ENCODE measurements around the gene IREB2.

IREB2 gene

GRCh38 chr15:78396976-78397375 is 41.0 kb upstream of the IREB2 start:
- DNase-seq (ENCODE audit: low spot score) = no peak
- Histone ChIP-seq H3K79me1 (ENCODE audit: low read depth, low read length) (no peaks in the 10 kb centered on the region), H2BK5ac (ENCODE audit: low read length) (no peak overlapping the region), H3K4ac (ENCODE audit: low read length) (no peak overlapping the region), H4K91ac (ENCODE audit: low read depth, low read length, poor library complexity) (no peak overlapping the region), H3K27me3 (ENCODE audit: control insufficient read depth in 3 of 3, insufficient read depth in 3 of 3, low read depth in 1 of 3, low read length in 3 of 3) (no peaks in the 10 kb centered on the region), H3K18ac (ENCODE audit: low read length) (no peak overlapping the region), H3K4me3 (ENCODE audit: low read length in 2 of 2) (no peak overlapping the region), H2AK5ac (ENCODE audit: low read depth, low read length) (no peak overlapping the region), H3K36me3 (replicated peaks in 1 of 2; ENCODE audit: control insufficient read depth in 2 of 2, insufficient read depth in 2 of 2, low read length in 2 of 2) (no peaks in the 10 kb centered on the region), H2BK15ac (ENCODE audit: low read length) (no peak overlapping the region), H3K23ac (ENCODE audit: low read depth, low read length, poor library complexity) (no peak overlapping the region), H4K8ac (ENCODE audit: low read depth, low read length) (no peak overlapping the region), H2BK12ac (ENCODE audit: low read length) (no peak overlapping the region), H3K14ac (ENCODE audit: low read length) (no peak overlapping the region), H3K9ac (ENCODE audit: low read depth, low read length, poor library complexity) (no peak overlapping the region), H3K4me1 (ENCODE audit: control insufficient read depth in 2 of 2, insufficient read depth in 1 of 2, low read depth in 1 of 2, low read length in 2 of 2) (peaks cover 0 to 9% of the 10 kb centered on the region in 2 donors), H2BK120ac (ENCODE audit: low read depth, low read length) (no peak overlapping the region), H2AFZ (ENCODE audit: low read length) (no peak overlapping the region), H3K27ac (replicated peaks; ENCODE audit: low read length) (no peak overlapping the region), H3K4me2 (ENCODE audit: insufficient read depth, low read length, poor library complexity, severe bottlenecking) (no peak overlapping the region), H3K9me3 (replicated peaks in 1 of 2; ENCODE audit: control insufficient read depth in 2 of 2, insufficient read depth in 1 of 2, low read depth in 1 of 2, low read length in 2 of 2) (no peaks in the 10 kb centered on the region)
- WGBS, 2 donors (ENCODE audit: extremely low coverage in 2 of 2, insufficient read length in 2 of 2, insufficient replicate concordance in 1 of 2) = no CpG with 5 or more reads among the region's 9 CpGs

- Histone ChIP-seq H3K27ac (replicated peaks; ENCODE audit: low read length) (no peak overlapping the region), H4K8ac (ENCODE audit: low read depth, low read length) (no peak overlapping the region), H2AK5ac (ENCODE audit: low read depth, low read length) (no peak overlapping the region), H3K18ac (ENCODE audit: low read length) (peak overlapping the region; percentile 46), H3K9me3 (replicated peaks in 1 of 2; ENCODE audit: control insufficient read depth in 2 of 2, insufficient read depth in 1 of 2, low read depth in 1 of 2, low read length in 2 of 2) (no peaks in the 10 kb centered on the region), H2BK5ac (ENCODE audit: low read length) (no peak overlapping the region), H2BK15ac (ENCODE audit: low read length) (no peak overlapping the region), H3K27me3 (ENCODE audit: control insufficient read depth in 3 of 3, insufficient read depth in 3 of 3, low read depth in 1 of 3, low read length in 3 of 3) (no peaks in the 10 kb centered on the region), H2AFZ (ENCODE audit: low read length) (no peak overlapping the region), H3K79me1 (ENCODE audit: low read depth, low read length) (no peaks in the 10 kb centered on the region), H3K14ac (ENCODE audit: low read length) (no peak overlapping the region), H3K4me3 (ENCODE audit: low read length in 2 of 2) (no peak overlapping the region), H3K4me1 (ENCODE audit: control insufficient read depth in 2 of 2, insufficient read depth in 1 of 2, low read depth in 1 of 2, low read length in 2 of 2) (peaks cover 0 to 8% of the 10 kb centered on the region in 2 donors), H3K4ac (ENCODE audit: low read length) (no peak overlapping the region), H4K91ac (ENCODE audit: low read depth, low read length, poor library complexity) (no peak overlapping the region), H3K4me2 (ENCODE audit: insufficient read depth, low read length, poor library complexity, severe bottlenecking) (no peak overlapping the region), H2BK120ac (ENCODE audit: low read depth, low read length) (no peak overlapping the region), H3K36me3 (replicated peaks in 1 of 2; ENCODE audit: control insufficient read depth in 2 of 2, insufficient read depth in 2 of 2, low read length in 2 of 2) (no peaks in the 10 kb centered on the region), H2BK12ac (ENCODE audit: low read length) (no peak overlapping the region), H3K23ac (ENCODE audit: low read depth, low read length, poor library complexity) (no peak overlapping the region), H3K9ac (ENCODE audit: low read depth, low read length, poor library complexity) (no peak overlapping the region)
- DNase-seq (ENCODE audit: low spot score) = no peak
- no CpG with 5 or more reads among the region's 2 CpGs for WGBS, 2 donors (ENCODE audit: extremely low coverage in 2 of 2, insufficient read length in 2 of 2, insufficient replicate concordance in 1 of 2)
Measured at GRCh38 chr15:78397382-78397781, 40.6 kb upstream of the IREB2 start.

- Histone ChIP-seq H4K91ac (ENCODE audit: low read depth, low read length, poor library complexity) (no peak overlapping the region), H2BK15ac (ENCODE audit: low read length) (no peak overlapping the region), H2AK5ac (ENCODE audit: low read depth, low read length) (peak overlapping the region; percentile 65), H3K14ac (ENCODE audit: low read length) (no peak overlapping the region), H3K4me2 (ENCODE audit: insufficient read depth, low read length, poor library complexity, severe bottlenecking) (no peak overlapping the region), H3K27me3 (ENCODE audit: control insufficient read depth in 3 of 3, insufficient read depth in 3 of 3, low read depth in 1 of 3, low read length in 3 of 3) (no peaks in the 10 kb centered on the region), H2BK120ac (ENCODE audit: low read depth, low read length) (no peak overlapping the region), H3K4me1 (ENCODE audit: control insufficient read depth in 2 of 2, insufficient read depth in 1 of 2, low read depth in 1 of 2, low read length in 2 of 2) (peaks cover 0 to 7% of the 10 kb centered on the region in 2 donors), H4K8ac (ENCODE audit: low read depth, low read length) (no peak overlapping the region), H3K23ac (ENCODE audit: low read depth, low read length, poor library complexity) (no peak overlapping the region), H2AFZ (ENCODE audit: low read length) (no peak overlapping the region), H2BK5ac (ENCODE audit: low read length) (no peak overlapping the region), H3K27ac (replicated peaks; ENCODE audit: low read length) (no peak overlapping the region), H3K9ac (ENCODE audit: low read depth, low read length, poor library complexity) (peak overlapping the region; percentile 24), H3K4me3 (ENCODE audit: low read length in 2 of 2) (no peak overlapping the region), H3K9me3 (replicated peaks in 1 of 2; ENCODE audit: control insufficient read depth in 2 of 2, insufficient read depth in 1 of 2, low read depth in 1 of 2, low read length in 2 of 2) (no peaks in the 10 kb centered on the region), H3K79me1 (ENCODE audit: low read depth, low read length) (no peaks in the 10 kb centered on the region), H3K4ac (ENCODE audit: low read length) (no peak overlapping the region), H2BK12ac (ENCODE audit: low read length) (no peak overlapping the region), H3K36me3 (replicated peaks in 1 of 2; ENCODE audit: control insufficient read depth in 2 of 2, insufficient read depth in 2 of 2, low read length in 2 of 2) (no peaks in the 10 kb centered on the region), H3K18ac (ENCODE audit: low read length) (no peak overlapping the region)
- DNase-seq (ENCODE audit: low spot score) = no peak
- WGBS, 2 donors (ENCODE audit: extremely low coverage in 2 of 2, insufficient read length in 2 of 2, insufficient replicate concordance in 1 of 2) = no CpG with 5 or more reads among the region's 11 CpGs
Measured at GRCh38 chr15:78398076-78398825, 39.8 kb upstream of the IREB2 start.

GRCh38 chr15:78399091-78399490 is 38.9 kb upstream of the IREB2 start:
- Histone ChIP-seq H3K23ac (ENCODE audit: low read depth, low read length, poor library complexity) (no peak overlapping the region), H3K4me1 (ENCODE audit: control insufficient read depth in 2 of 2, insufficient read depth in 1 of 2, low read depth in 1 of 2, low read length in 2 of 2) (peaks cover 0 to 7% of the 10 kb centered on the region in 2 donors), H4K91ac (ENCODE audit: low read depth, low read length, poor library complexity) (no peak overlapping the region), H2BK15ac (ENCODE audit: low read length) (no peak overlapping the region), H4K8ac (ENCODE audit: low read depth, low read length) (no peak overlapping the region), H3K18ac (ENCODE audit: low read length) (no peak overlapping the region), H2BK5ac (ENCODE audit: low read length) (no peak overlapping the region), H3K27ac (replicated peaks; ENCODE audit: low read length) (no peak overlapping the region), H2AK5ac (ENCODE audit: low read depth, low read length) (no peak overlapping the region), H3K79me1 (ENCODE audit: low read depth, low read length) (no peaks in the 10 kb centered on the region), H2BK12ac (ENCODE audit: low read length) (no peak overlapping the region), H3K9me3 (replicated peaks in 1 of 2; ENCODE audit: control insufficient read depth in 2 of 2, insufficient read depth in 1 of 2, low read depth in 1 of 2, low read length in 2 of 2) (no peaks in the 10 kb centered on the region), H3K27me3 (ENCODE audit: control insufficient read depth in 3 of 3, insufficient read depth in 3 of 3, low read depth in 1 of 3, low read length in 3 of 3) (no peaks in the 10 kb centered on the region), H3K9ac (ENCODE audit: low read depth, low read length, poor library complexity) (no peak overlapping the region), H3K4me2 (ENCODE audit: insufficient read depth, low read length, poor library complexity, severe bottlenecking) (no peak overlapping the region), H3K4me3 (ENCODE audit: low read length in 2 of 2) (no peak overlapping the region), H3K4ac (ENCODE audit: low read length) (no peak overlapping the region), H2BK120ac (ENCODE audit: low read depth, low read length) (no peak overlapping the region), H3K14ac (ENCODE audit: low read length) (no peak overlapping the region), H2AFZ (ENCODE audit: low read length) (peak overlapping the region; percentile 27), H3K36me3 (replicated peaks in 1 of 2; ENCODE audit: control insufficient read depth in 2 of 2, insufficient read depth in 2 of 2, low read length in 2 of 2) (no peaks in the 10 kb centered on the region)
- no peak for DNase-seq (ENCODE audit: low spot score)
- WGBS, 2 donors (ENCODE audit: extremely low coverage in 2 of 2, insufficient read length in 2 of 2, insufficient replicate concordance in 1 of 2) = no CpG with 5 or more reads among the region's 9 CpGs

Data from neuronal stem cell (in vitro differentiated cells).